Measurements from ENCODE around the gene ZBTB20.

ZBTB20 gene

GRCh38 chr3:115147329-115148141, 447 bp upstream of the ZBTB20 start:
- peak; percentile 63 for TF ChIP-seq POLR2AphosphoS5 (IDR thresholded peaks at IDR 0.05; ENCODE audit: low read depth, low read length)
- TF ChIP-seq TAF1 (IDR thresholded peaks at IDR 0.05; ENCODE audit: borderline replicate concordance, insufficient read depth, low read length) = no peak
- no peak for TF ChIP-seq REST (IDR thresholded peaks at IDR 0.05; ENCODE audit: insufficient read depth in 1 of 2, low read depth in 2 of 2, low read length in 2 of 2)
- TF ChIP-seq FOXP2 (optimal IDR thresholded peaks at IDR 0.05; ENCODE audit: borderline replicate concordance, extremely low read depth, extremely low read length, insufficient read depth) = peak; percentile 86
- no peak for TF ChIP-seq SIN3A (IDR thresholded peaks at IDR 0.05; ENCODE audit: borderline replicate concordance, insufficient read depth, low read length)

GRCh38 chr3:115146032-115146417, 1.1 kb downstream of the ZBTB20 start:
- TF ChIP-seq FOXP2 (optimal IDR thresholded peaks at IDR 0.05; ENCODE audit: borderline replicate concordance, extremely low read depth, extremely low read length, insufficient read depth) (no peak), POLR2AphosphoS5 (IDR thresholded peaks at IDR 0.05; ENCODE audit: low read depth, low read length) (0 out of 2 replicates have a peak, but pooled peaks have one; percentile 12)

GRCh38 chr3:115141033-115141757, 5.9 kb downstream of the ZBTB20 start:
- no peak for TF ChIP-seq POLR2AphosphoS5 (IDR thresholded peaks at IDR 0.05; ENCODE audit: low read depth, low read length)
- TF ChIP-seq FOXP2 (optimal IDR thresholded peaks at IDR 0.05; ENCODE audit: borderline replicate concordance, extremely low read depth, extremely low read length, insufficient read depth) = no peak
- TF ChIP-seq SIN3A (IDR thresholded peaks at IDR 0.05; ENCODE audit: borderline replicate concordance, insufficient read depth, low read length) = no peak
- no peak for TF ChIP-seq TAF1 (IDR thresholded peaks at IDR 0.05; ENCODE audit: borderline replicate concordance, insufficient read depth, low read length)

GRCh38 chr3:115139072-115139471, 8.0 kb downstream of the ZBTB20 start:
- no peak for TF ChIP-seq REST (IDR thresholded peaks at IDR 0.05; ENCODE audit: insufficient read depth in 1 of 2, low read depth in 2 of 2, low read length in 2 of 2)
- no peak for TF ChIP-seq POLR2AphosphoS5 (IDR thresholded peaks at IDR 0.05; ENCODE audit: low read depth, low read length)
- TF ChIP-seq SIN3A (IDR thresholded peaks at IDR 0.05; ENCODE audit: borderline replicate concordance, insufficient read depth, low read length) = no peak
- no peak for TF ChIP-seq FOXP2 (optimal IDR thresholded peaks at IDR 0.05; ENCODE audit: borderline replicate concordance, extremely low read depth, extremely low read length, insufficient read depth)
- no peak for TF ChIP-seq TAF1 (IDR thresholded peaks at IDR 0.05; ENCODE audit: borderline replicate concordance, insufficient read depth, low read length)

GRCh38 chr3:115134648-115135347, 12.3 kb downstream of the ZBTB20 start:
- no peak for TF ChIP-seq TAF1 (IDR thresholded peaks at IDR 0.05; ENCODE audit: borderline replicate concordance, insufficient read depth, low read length)
- no peak for TF ChIP-seq POLR2AphosphoS5 (IDR thresholded peaks at IDR 0.05; ENCODE audit: low read depth, low read length)
- no peak for TF ChIP-seq SIN3A (IDR thresholded peaks at IDR 0.05; ENCODE audit: borderline replicate concordance, insufficient read depth, low read length)
- TF ChIP-seq REST (IDR thresholded peaks at IDR 0.05; ENCODE audit: insufficient read depth in 1 of 2, low read depth in 2 of 2, low read length in 2 of 2) = no peak
- no peak for TF ChIP-seq FOXP2 (optimal IDR thresholded peaks at IDR 0.05; ENCODE audit: borderline replicate concordance, extremely low read depth, extremely low read length, insufficient read depth)
